HFFc6 (cell line): ENCODE results near the gene PLCXD3. TPM values are rescaled to one million over a fixed set of nuclear protein-coding genes. Genes with fewer than 3 reads are reported as not detected.

Source experiments
- DNase-seq: peaks from one replicate; pipeline ENCODE4 v3.0.0-alpha.2; 2018
- H3K27ac Mint-ChIP-seq: 2 replicates; pipeline ENCODE4 v1.8.0; 2020; ENCODE audit warnings: mild to moderate bottlenecking, mixed read lengths
- H3K27me3 Mint-ChIP-seq: 2 replicates; pipeline ENCODE4 v1.8.0; 2021; ENCODE audit warnings: mild to moderate bottlenecking, moderate library complexity, mixed read lengths; ENCODE audit not compliant: insufficient read depth
- H3K36me3 Mint-ChIP-seq: 2 replicates; pipeline ENCODE4 v1.8.0; 2021; ENCODE audit warnings: low read depth, mixed read lengths
- H3K4me1 Mint-ChIP-seq: 2 replicates; pipeline ENCODE4 v1.8.0; 2020; ENCODE audit warnings: low read depth, mixed read lengths
- H3K4me3 Mint-ChIP-seq: 2 replicates; pipeline ENCODE4 v1.8.0; 2020; ENCODE audit warnings: mild to moderate bottlenecking, moderate library complexity, mixed read lengths
- H3K9me3 Mint-ChIP-seq: 2 replicates; pipeline ENCODE4 v1.8.0; 2020; ENCODE audit warnings: mild to moderate bottlenecking, mixed read lengths
- CTCF ChIP-seq: fragments of 200-600 bp; sonication (generic); IDR thresholded peaks from 2 replicates; pipeline ENCODE4 v1.5.0; 2021; ENCODE audit warnings: antibody characterized with exemption, mild to moderate bottlenecking
- total RNA-seq, 6 experiments: library from RNA; stranded (reverse); fragmentation: NEBNext Ultra II Directional; extraction: Animal tissue kit (Norgen Biotek cat#: 25700); gene quantifications; 2 replicates in 1 of 6; 3 replicates in 5 of 6; pipeline ENCODE4 v1.2.3, GENCODE V29; 2021

Gene PLCXD3
- total RNA-seq, 6 experiments from 2014 or later = 0.03 to 0.05 TPM; not detected in 4

- Mint-ChIP-seq H3K36me3 (no peaks in the 10 kb centered on the region), H3K27me3 (peaks cover 4% of the 10 kb centered on the region; the same call in 1 of the 2 replicates), H3K4me3 (no peak overlapping the region), H3K27ac (no peak overlapping the region), H3K9me3 (no peaks in the 10 kb centered on the region), H3K4me1 (peaks cover 5% of the 10 kb centered on the region; the same call in 1 of the 2 replicates)
- no peak for DNase-seq
- no peak for TF ChIP-seq CTCF
These were observed 241.5 kb downstream of the PLCXD3 start for GRCh38 chr5:41268894-41269293.

- Mint-ChIP-seq H3K4me3 (no peak overlapping the region), H3K9me3 (no peaks in the 10 kb centered on the region), H3K36me3 (no peaks in the 10 kb centered on the region), H3K27me3 (peaks cover 9% of the 10 kb centered on the region; the same call in 1 of the 2 replicates), H3K27ac (no peak overlapping the region), H3K4me1 (peaks cover 5% of the 10 kb centered on the region; the same call in 1 of the 2 replicates)
- no peak for TF ChIP-seq CTCF
- no peak for DNase-seq
These were observed 244.0 kb downstream of the PLCXD3 start for GRCh38 chr5:41266377-41266776.

- TF ChIP-seq CTCF = no peak
- Mint-ChIP-seq H3K27me3 (peaks cover 9% of the 10 kb centered on the region; the same call in 1 of the 2 replicates), H3K4me3 (no peak overlapping the region), H3K9me3 (no peaks in the 10 kb centered on the region), H3K27ac (no peak overlapping the region), H3K36me3 (no peaks in the 10 kb centered on the region), H3K4me1 (no peaks in the 10 kb centered on the region)
- no peak for DNase-seq
These were observed 246.4 kb downstream of the PLCXD3 start for GRCh38 chr5:41264019-41264418.

- no peak for DNase-seq
- Mint-ChIP-seq H3K4me3 (no peak overlapping the region), H3K36me3 (no peaks in the 10 kb centered on the region), H3K27ac (no peak overlapping the region), H3K9me3 (no peaks in the 10 kb centered on the region), H3K27me3 (peaks cover 9% of the 10 kb centered on the region; the same call in 1 of the 2 replicates), H3K4me1 (no peaks in the 10 kb centered on the region)
- no peak for TF ChIP-seq CTCF
These were observed 247.1 kb downstream of the PLCXD3 start for GRCh38 chr5:41263335-41263734.
